Placental pericyte (primary cell): ENCODE results near the gene TRIM40. TPM values are rescaled to one million over a fixed set of nuclear protein-coding genes. Genes with fewer than 3 reads are reported as not detected.

Source experiments
- small RNA-seq: library from RNA; depleted of rRNA; stranded (forward); fragments of <200 nt; gene quantifications from one replicate; pipeline ENCODE3, GENCODE V24; 2012; ENCODE audit warnings: low replicate concordance
- total RNA-seq: library from RNA; depleted of rRNA; stranded (reverse); fragments of >200 nt; gene quantifications from 2 replicates; pipeline ENCODE4 v1.2.3, GENCODE V29; 2012

Gene TRIM40
- total RNA-seq = not detected in 2 replicates

GRCh38 chr6:30135757-30136156 is at the start of gene TRIM40:
TRIM40 (plus strand) TSS chr6:30136140; CDS start chr6:30137037, 897 bp downstream.

GRCh38 chr6:30113003-30113759 is 22.8 kb upstream of the TRIM40 start, which contains the start of gene TRIM31:
TRIM31 (minus strand) TSS chr6:30113090; CDS start chr6:30112805, 285 bp downstream.

GRCh38 chr6:30160785-30161531 is 25.0 kb downstream of the TRIM40 start, which contains the start of gene TRIM10:
TRIM10 (minus strand) TSS chr6:30161211; CDS start chr6:30160858, 353 bp downstream.

GRCh38 chr6:30163090-30163917 is 27.4 kb downstream of the TRIM40 start, which contains the start of gene TRIM15:
TRIM15 (plus strand) TSS chr6:30163546; CDS start chr6:30163685, 139 bp downstream.

Small RNA genes lying within 50 kb of the gene (small RNA-seq; reads per million reads assigned to genes)
- not detected for gene RF00554

Other genes starting within 250 kb of the TRIM40 start
- gene HLA-A, start 193.6 kb upstream of the TRIM40 start, total RNA-seq = 523 and 603 TPM in 2 replicates
- 16.2 and 27.3 TPM in 2 replicates for gene POLR1H, start 74.9 kb upstream of the TRIM40 start, total RNA-seq
- 39.1 and 41.6 TPM in 2 replicates for gene PPP1R11, start 68.9 kb upstream of the TRIM40 start, total RNA-seq
- not detected in 2 replicates for gene RNF39, start 60.4 kb upstream of the TRIM40 start, total RNA-seq
- not detected in 2 replicates for gene TRIM31, start 23.1 kb upstream of the TRIM40 start, total RNA-seq
- gene TRIM10, start 25.1 kb downstream of the TRIM40 start, total RNA-seq = not detected in 2 replicates
- gene TRIM15, start 27.4 kb downstream of the TRIM40 start, total RNA-seq = not detected in 2 replicates
- 25.6 and 36.9 TPM in 2 replicates for gene TRIM26, start 77.3 kb downstream of the TRIM40 start, total RNA-seq
- gene TRIM39, start 190.8 kb downstream of the TRIM40 start, total RNA-seq = 18.3 and 19.5 TPM in 2 replicates
- gene RPP21, start 209.0 kb downstream of the TRIM40 start, total RNA-seq = 29.5 and 31.4 TPM in 2 replicates